Neuron (in vitro differentiated cells): ENCODE data around the gene BEND5.

Source experiments
- H2AFZ ChIP-seq: one replicate; pipeline ENCODE4 v1.6.1; 2013; ENCODE audit warnings: low read depth, mild to moderate bottlenecking, inconsistent platforms, low read length, moderate library complexity
- H3K27me3 ChIP-seq: one replicate; pipeline ENCODE4 v1.6.1; 2013; ENCODE audit warnings: low read length; ENCODE audit not compliant: insufficient read depth
- H3K36me3 ChIP-seq: one replicate; pipeline ENCODE4 v1.6.1; 2013; ENCODE audit warnings: low read length; ENCODE audit not compliant: insufficient read depth
- H3K4me1 ChIP-seq: one replicate; pipeline ENCODE4 v1.6.1; 2013; ENCODE audit warnings: low read length; ENCODE audit not compliant: insufficient read depth
- H3K4me3 ChIP-seq: 2 replicates; pipeline ENCODE4 v1.5.1; 2013; ENCODE audit warnings: mild to moderate bottlenecking, low read length, moderate library complexity
- H3K9me3 ChIP-seq: one replicate; pipeline ENCODE4 v1.6.1; 2013; ENCODE audit warnings: low read length

The BEND5 gene

DNA sequence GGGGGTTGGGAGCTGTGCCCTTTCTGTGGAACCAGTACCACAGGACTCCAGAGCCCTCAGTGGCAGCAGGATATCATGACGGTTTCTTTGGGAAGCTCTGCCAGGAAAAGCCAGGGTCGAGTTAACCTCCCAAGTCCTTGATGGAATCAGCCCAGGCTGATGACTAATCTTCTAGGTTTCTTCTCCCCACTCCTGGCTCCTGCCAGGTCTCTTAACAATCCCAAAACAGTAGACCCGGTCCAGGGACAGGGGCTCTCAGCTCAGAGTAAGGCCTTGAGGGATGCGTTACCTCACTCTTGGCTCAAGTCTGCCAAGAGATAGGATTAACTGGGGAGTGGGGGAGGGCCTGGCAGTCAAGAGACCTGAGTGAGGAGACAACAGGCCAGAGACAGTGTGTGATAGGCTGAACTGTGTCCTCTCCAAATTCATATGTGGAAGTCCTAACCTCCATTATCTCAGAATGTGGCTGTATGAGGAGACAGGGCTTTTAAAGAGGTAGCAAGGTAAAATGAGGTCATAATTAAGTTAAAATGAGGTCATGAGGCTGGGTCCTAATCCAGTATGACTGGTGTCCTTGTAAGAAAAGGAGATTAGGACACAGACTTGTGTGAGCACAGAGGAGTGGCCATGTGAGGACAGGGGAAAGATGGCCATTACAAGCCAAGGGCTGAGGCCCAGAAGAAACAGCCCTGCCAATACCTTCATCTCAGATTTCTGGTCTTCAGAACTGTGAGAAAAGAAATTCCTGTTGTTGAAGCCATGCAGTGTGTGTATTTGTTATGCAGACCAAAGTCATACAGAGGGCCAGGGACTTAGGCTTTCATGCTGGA, 95.0 kb downstream of the BEND5 start:
- H3K36me3 ChIP-seq, result no peaks in the 10 kb centered on the region
- peaks cover 13% of the 10 kb centered on the region for H3K4me1 ChIP-seq
- H3K9me3 ChIP-seq, result no peaks in the 10 kb centered on the region
- H2AFZ ChIP-seq, result no peak overlapping the region
- no peak overlapping the region for H3K4me3 ChIP-seq
- H3K27me3 ChIP-seq, result no peaks in the 10 kb centered on the region

DNA sequence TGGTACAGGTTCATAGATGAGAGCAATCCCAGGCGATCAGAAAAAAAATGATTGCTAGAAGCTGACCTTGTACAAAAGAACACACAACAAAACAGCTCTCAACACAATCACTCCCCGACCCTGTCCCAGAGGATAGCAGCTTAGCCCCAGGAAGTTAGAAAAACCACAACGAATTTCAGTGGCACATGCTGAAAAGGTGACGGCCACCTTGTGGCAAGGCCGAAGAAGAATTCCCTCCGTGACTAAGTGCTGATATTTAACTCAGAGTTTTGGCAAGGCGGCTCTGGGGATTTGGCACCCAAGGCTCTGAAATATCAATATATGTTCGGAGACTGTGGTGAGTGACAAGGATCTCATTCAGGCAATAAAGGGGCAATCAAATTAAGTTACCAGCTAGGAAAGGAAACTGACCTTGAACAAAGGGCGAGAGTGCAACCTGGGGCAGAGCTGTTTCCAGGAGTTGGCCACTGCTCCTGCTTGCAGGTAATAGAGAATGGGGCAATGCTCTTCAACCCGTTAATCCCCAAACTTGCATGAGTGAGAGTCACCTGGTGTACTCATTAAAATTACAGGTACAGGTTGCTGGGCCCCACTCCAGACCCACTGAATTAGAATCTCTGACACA, 96.2 kb downstream of the BEND5 start:
- Histone ChIP-seq H2AFZ (no peak overlapping the region), H3K4me3 (no peak overlapping the region), H3K27me3 (no peaks in the 10 kb centered on the region), H3K9me3 (no peaks in the 10 kb centered on the region), H3K4me1 (peaks cover 13% of the 10 kb centered on the region), H3K36me3 (no peaks in the 10 kb centered on the region)

DNA sequence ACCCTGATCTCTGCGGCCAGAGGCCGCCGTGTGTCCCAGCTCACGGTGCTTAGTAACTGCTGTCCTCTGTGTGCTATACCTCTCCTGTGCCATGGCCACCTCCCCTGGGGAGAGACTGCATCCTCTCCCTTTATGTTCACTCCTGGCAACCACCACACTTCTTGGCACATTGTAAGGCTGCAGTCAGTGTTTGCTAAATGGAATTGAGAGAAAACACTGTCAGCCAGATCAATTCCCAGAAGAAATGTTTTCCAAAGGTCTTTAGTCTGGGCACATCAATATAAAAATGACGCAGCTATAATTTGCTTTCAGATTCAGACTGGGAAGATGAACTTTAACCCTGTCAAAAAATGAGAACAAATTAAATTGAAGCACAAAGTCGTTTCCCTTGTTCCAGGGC, 96.8 kb downstream of the BEND5 start:
- Histone ChIP-seq H3K36me3 (no peaks in the 10 kb centered on the region), H3K4me1 (peaks cover 12% of the 10 kb centered on the region), H3K4me3 (no peak overlapping the region), H3K9me3 (no peaks in the 10 kb centered on the region), H2AFZ (no peak overlapping the region), H3K27me3 (no peaks in the 10 kb centered on the region)

DNA sequence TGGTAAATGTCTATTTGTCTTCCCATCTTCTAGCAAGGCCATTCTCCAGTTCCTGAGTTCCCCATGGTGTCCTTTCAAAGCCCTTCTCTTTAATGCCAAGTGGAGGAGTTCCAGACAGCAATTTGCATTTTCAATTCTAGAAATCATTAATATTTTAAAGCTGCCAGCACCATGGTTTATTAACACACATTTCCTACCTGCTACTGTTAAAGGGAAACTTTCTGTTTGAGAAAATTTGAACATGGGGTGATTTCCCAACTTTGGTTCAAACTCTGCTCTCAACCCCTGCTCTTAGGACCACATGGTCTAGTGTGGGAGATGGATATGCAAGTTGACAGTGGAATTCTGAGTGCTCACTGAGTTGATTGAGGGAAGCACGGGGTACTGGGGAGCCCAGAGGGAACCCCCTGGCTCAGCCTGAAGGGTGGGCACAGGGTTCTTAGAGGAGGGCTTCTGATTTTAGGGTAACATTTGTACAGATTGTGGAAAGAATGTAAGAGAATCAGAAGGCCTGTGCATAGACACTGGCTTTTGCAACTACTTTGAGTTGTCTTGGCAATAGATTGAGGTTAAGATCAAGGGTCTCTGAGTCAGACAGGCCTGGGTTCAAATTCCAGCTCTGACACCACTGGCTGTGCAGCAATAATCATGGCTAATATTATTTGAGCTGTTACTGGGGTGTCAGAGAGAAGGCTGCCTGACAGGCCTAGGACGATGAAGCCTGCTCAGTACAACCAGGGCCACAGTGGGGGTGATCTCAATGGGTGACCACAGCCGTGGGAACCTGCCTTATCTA, 97.8 kb downstream of the BEND5 start:
- H3K4me1 ChIP-seq, result peaks cover 5% of the 10 kb centered on the region
- H2AFZ ChIP-seq, result no peak overlapping the region
- H3K36me3 ChIP-seq, result no peaks in the 10 kb centered on the region
- H3K4me3 ChIP-seq, result no peak overlapping the region
- no peaks in the 10 kb centered on the region for H3K9me3 ChIP-seq
- no peaks in the 10 kb centered on the region for H3K27me3 ChIP-seq
